ENCODE results near the gene C6orf120.
"Not testable (repeated sequence)": the region's sequence is repeated elsewhere in the genome, so short reads cannot be mapped to it uniquely, and the experiment has no call there.

C6orf120 gene

DNA sequence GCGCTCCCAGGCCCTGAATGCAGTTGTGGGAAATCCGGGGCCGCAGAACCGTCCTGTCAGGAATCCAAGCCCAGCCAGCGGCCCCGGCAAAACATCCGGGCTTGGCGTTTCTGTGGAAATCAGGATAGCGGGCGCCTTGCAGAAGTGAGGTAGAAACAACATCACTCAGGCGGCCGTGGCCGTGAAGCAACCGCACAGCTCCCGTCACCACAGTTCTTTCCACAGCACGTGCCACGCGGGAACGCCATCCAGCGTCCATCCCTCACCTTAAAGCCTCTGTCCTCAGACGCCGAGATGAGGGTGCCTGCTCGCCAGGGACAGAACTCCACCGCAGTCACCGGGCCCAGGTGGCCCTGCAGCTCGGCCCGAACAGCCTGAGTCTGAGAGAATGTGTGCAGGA is 34.2 kb upstream of the C6orf120 start:
- no peak for DNase-seq
- Mint-ChIP-seq H3K9me3 (no peaks in the 10 kb centered on the region), H3K36me3 (peaks cover 49 to 61% of the 10 kb centered on the region in 2 donors), H3K27me3 (no peaks in the 10 kb centered on the region), H3K4me1 (peaks cover 0 to 4% of the 10 kb centered on the region in 2 donors), H3K4me3 (no peak overlapping the region), H3K27ac (no peak overlapping the region)
- ATAC-seq (replicated peaks): no peak

DNA sequence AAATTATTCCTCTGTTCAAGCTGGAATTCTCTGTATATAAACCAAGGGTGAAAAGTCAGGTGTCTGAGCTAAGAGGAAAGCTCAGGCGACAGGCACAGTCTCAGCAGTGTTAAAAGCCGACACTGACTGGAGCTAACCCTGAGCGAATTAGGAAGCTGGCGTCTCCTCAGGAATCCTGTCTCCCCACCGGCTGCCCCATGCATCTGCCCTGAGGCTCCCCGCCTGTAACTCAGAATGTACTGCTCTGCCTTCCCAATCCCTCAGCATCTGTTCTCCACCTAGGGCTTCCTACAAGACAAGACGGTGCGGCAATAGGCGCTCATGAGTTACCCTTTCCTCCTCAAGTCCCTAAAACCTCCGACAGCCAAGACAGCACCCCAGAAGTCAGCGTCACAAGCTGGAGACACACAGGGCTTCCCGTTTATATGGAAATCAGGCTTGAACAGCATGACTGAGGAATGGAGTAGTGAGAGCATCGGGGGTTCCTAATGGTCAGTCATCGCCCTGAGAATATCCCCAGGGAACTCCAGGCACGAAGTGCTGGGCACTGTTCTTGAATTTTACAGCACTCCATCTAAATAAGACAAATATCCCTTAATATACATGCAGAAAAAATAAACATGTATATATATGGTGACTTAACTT is 33.6 kb upstream of the C6orf120 start:
- no peak for DNase-seq
- H3K36me3 Mint-ChIP-seq: peaks cover 47 to 60% of the 10 kb centered on the region in 2 donors
- no peaks in the 10 kb centered on the region for H3K9me3 Mint-ChIP-seq
- no peak overlapping the region for H3K27ac Mint-ChIP-seq
- H3K4me3 Mint-ChIP-seq: no peak overlapping the region
- no peaks in the 10 kb centered on the region for H3K27me3 Mint-ChIP-seq
- peaks cover 0 to 4% of the 10 kb centered on the region in 2 donors for H3K4me1 Mint-ChIP-seq
- ATAC-seq (replicated peaks): no peak

DNA sequence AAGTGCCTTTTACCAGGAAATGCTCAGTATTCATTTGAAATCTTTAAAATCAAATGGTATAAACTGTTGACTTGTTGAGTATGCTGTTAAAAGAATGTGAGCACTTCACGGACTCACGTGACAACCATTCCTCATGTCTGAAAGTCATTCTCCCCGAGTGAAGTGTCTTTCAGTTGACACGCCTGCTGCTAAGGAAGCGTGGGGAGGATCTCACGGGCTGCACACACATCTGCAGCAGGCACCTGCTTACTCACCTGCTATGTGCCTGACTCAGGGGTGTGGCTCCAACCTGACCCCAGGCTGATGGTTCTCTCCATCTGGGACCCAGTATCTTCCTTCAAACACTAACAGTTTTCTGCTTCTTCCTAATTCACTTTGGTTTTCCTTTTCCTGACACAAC is 32.8 kb upstream of the C6orf120 start:
- Mint-ChIP-seq H3K9me3 (no peaks in the 10 kb centered on the region), H3K4me1 (peaks cover 0 to 4% of the 10 kb centered on the region in 2 donors), H3K27me3 (no peaks in the 10 kb centered on the region), H3K4me3 (no peak overlapping the region), H3K27ac (no peak overlapping the region), H3K36me3 (peaks cover 44 to 60% of the 10 kb centered on the region in 2 donors)
- ATAC-seq (replicated peaks): no peak
- no peak for DNase-seq

DNA sequence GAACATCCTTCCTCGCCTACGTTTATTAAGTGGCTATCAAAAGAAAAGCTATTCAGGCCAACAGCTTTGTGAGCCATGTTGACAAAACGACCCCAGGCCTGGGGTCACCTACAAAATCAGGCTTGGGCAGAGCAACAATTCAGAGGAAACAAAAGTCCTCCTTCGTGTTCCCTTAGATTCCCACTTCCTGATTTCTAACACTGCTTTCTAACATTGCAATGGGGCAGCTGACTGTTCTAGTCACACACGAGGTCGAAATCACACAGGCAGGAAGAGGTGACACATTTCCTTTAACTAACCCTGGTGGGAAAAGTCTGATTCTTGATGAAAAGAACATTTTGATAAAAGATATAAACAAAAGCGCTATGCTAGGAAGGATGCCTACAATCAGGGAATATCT is 32.0 kb upstream of the C6orf120 start:
- Mint-ChIP-seq H3K9me3 (peaks cover 0 to 4% of the 10 kb centered on the region in 2 donors), H3K4me3 (no peak overlapping the region), H3K27ac (no peak overlapping the region), H3K27me3 (no peaks in the 10 kb centered on the region), H3K36me3 (peaks cover 49 to 64% of the 10 kb centered on the region in 2 donors), H3K4me1 (peaks cover 0 to 4% of the 10 kb centered on the region in 2 donors)
- ATAC-seq (replicated peaks): no peak
- DNase-seq: no peak

DNA sequence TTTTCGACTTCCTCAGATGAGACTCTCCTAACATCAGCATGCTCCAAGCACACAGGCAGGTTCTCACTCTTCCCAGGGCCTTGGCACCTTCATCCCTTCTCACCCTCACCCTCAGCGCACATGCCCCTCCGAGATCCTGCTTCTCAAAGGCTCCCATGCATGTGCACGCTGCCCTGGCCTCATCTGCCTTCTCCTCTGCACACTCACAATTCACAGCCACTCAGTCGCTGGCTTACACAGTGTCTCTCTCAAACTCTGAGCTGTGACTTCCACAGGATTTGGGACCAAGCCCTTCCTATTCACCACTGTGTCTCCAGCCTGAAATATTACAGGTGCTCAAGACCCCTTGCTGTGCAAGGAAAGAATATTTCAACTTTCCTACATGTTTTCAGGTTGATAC is 30.4 kb upstream of the C6orf120 start:
- H3K9me3 Mint-ChIP-seq: peaks cover 0 to 4% of the 10 kb centered on the region in 2 donors
- ATAC-seq (replicated peaks) (no peak), DNase-seq (no peak)
- H3K36me3 Mint-ChIP-seq: peaks cover 55 to 67% of the 10 kb centered on the region in 2 donors
- no peak overlapping the region for H3K4me3 Mint-ChIP-seq
- no peaks in the 10 kb centered on the region for H3K27me3 Mint-ChIP-seq
- peaks cover 0 to 4% of the 10 kb centered on the region in 2 donors for H3K4me1 Mint-ChIP-seq
- no peak overlapping the region for H3K27ac Mint-ChIP-seq

DNA sequence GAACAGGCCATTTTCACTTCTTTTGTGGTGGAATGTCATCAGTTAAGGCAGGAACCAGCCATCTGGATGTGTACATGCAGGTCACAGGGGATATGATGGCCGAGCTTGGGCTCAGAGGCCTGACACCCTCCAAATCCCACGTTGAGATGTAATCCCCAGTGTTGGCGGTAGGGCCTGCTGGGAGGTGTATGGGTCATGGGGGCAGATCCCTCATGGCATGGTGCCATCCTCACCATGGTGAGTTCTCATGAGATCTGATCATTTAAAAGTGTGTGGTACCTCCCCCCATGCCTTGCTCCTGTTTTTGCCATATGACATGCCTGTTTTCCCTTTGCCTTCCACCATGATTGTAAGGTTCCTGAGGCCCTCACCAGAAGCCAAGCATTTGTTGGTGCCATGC is 26.9 kb upstream of the C6orf120 start:
- no peak for DNase-seq
- no peak for ATAC-seq (replicated peaks)
- Mint-ChIP-seq H3K4me3 (no peak overlapping the region), H3K4me1 (peaks cover 0 to 3% of the 10 kb centered on the region in 2 donors), H3K27ac (no peak overlapping the region), H3K9me3 (peaks cover 2 to 4% of the 10 kb centered on the region in 2 donors), H3K36me3 (peaks cover 40 to 63% of the 10 kb centered on the region in 2 donors), H3K27me3 (no peaks in the 10 kb centered on the region)

DNA sequence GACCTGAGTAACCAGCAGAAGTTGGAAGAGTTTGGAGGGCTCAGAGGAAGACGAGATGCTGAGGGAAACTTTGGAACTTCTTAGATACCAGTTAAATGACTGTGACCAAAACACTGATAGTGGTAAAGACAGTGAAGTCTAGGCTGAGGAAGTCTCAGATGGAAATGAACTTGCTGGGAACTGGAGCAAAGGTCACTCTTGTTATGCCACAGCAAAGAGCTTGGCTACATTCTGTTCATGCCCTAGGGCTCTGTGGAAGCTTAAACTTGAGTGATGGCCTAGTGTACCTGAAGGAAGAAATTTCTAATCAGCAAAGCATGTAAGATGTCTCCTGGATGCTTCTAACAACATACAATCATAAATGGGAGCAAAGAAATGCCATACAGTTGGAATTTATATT is 24.8 kb upstream of the C6orf120 start:
- DNase-seq (no peak), ATAC-seq (replicated peaks) (no peak)
- H3K9me3 Mint-ChIP-seq: peaks cover 9 to 11% of the 10 kb centered on the region in 2 donors
- no peaks in the 10 kb centered on the region for H3K27me3 Mint-ChIP-seq
- peaks cover 52 to 72% of the 10 kb centered on the region in 2 donors for H3K36me3 Mint-ChIP-seq
- H3K4me1 Mint-ChIP-seq: no peaks in the 10 kb centered on the region
- H3K27ac Mint-ChIP-seq: no peak overlapping the region
- no peak overlapping the region for H3K4me3 Mint-ChIP-seq

DNA sequence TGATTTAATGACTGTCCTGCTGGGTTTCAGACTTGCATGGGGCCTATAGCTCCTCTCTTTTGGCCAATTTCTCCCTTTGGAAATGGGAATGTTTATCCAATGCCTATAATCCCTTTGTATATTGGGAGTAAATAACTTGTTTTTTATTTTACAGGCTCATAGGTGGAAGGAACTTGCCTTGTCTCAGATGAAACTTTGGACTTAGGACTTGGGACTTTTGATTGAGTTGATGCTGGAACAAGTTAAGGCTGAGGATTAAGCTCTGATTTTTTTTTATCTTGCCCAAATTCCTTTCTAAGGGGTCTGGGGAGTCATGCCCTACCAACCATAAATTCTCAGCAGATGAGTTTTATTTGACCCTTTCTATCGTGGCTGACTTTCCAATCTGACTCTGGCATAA is 23.6 kb upstream of the C6orf120 start:
- no peak overlapping the region for H3K4me3 Mint-ChIP-seq
- peaks cover 9 to 11% of the 10 kb centered on the region in 2 donors for H3K9me3 Mint-ChIP-seq
- H3K27ac Mint-ChIP-seq: no peak overlapping the region
- ATAC-seq (replicated peaks) (no peak), DNase-seq (no peak)
- H3K4me1 Mint-ChIP-seq: peaks cover under 1 to 8% of the 10 kb centered on the region in 2 donors
- peaks cover 53 to 74% of the 10 kb centered on the region in 2 donors for H3K36me3 Mint-ChIP-seq
- no peaks in the 10 kb centered on the region for H3K27me3 Mint-ChIP-seq

DNA sequence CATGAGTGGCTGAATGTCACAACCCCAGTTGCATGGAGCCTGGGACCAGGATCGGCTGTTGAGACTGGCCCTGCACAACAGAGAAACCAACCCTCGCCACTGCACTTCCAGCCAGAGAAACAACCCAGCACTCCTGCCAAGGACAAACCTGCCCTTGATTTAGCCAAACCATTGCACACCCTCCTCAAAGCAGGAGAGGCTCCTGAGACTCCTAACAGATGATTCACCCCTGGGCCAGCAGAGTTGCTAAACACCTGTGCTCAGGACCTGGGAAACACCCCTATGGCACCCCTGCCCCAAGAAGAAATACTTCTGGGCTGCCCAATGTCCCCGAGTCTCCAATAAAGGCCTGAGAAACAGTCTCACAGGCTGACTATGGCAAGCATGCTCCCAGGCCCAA is 17.9 kb upstream of the C6orf120 start:
- ATAC-seq (replicated peaks) (no peak), DNase-seq (no peak)
- Mint-ChIP-seq H3K36me3 (peaks cover 61 to 85% of the 10 kb centered on the region in 2 donors), H3K4me1 (peaks cover 10 to 16% of the 10 kb centered on the region in 2 donors), H3K27me3 (no peaks in the 10 kb centered on the region), H3K9me3 (peaks cover 23 to 30% of the 10 kb centered on the region in 2 donors), H3K27ac (no peak overlapping the region), H3K4me3 (no peak overlapping the region)

DNA sequence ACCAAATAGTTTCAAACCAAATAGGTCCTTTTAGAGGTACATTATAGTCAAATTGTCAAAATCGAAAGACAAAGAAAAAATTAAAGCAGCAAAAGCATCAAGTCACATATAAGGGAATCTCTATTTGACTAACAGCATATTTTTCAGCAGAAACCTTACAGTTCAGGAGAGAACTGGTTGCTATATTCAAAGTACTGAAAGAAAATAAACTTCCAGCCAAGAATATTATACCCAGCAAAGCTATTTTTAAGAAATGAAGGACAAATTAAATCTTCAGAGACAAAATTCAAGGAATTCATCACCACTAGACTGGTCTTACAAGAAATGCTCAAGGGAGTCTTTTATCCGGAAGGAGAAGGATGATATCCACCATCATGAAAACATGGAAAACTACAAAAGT is 16.1 kb upstream of the C6orf120 start:
- H3K4me1 Mint-ChIP-seq: peaks cover 15 to 22% of the 10 kb centered on the region in 2 donors
- H3K36me3 Mint-ChIP-seq: peaks cover 59 to 84% of the 10 kb centered on the region in 2 donors
- H3K4me3 Mint-ChIP-seq: no peak overlapping the region
- ATAC-seq (replicated peaks) (no peak), DNase-seq (no peak)
- H3K27me3 Mint-ChIP-seq: no peaks in the 10 kb centered on the region
- no peak overlapping the region for H3K27ac Mint-ChIP-seq
- H3K9me3 Mint-ChIP-seq: peaks cover 21 to 23% of the 10 kb centered on the region in 2 donors

DNA sequence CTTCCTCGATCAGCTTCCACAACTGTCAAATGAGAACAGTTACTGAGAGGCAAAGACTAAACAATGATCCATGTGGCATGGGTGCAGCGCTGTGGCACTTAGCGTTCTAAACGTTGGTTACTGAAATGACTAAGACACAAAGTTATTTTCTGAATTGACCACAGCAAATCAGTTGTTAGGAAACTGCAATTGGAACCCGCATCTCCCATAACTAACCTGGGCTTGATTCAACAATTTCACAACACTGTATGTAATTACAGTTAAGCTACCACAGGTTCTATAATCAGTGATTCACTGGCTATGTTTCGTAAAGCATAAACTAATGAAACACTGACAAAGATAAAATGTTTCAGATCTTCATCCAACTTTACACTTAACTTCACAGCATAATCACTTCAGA is 12.6 kb upstream of the C6orf120 start:
- ATAC-seq (replicated peaks) (no peak), DNase-seq (no peak)
- H3K4me3 Mint-ChIP-seq: no peak overlapping the region
- H3K27ac Mint-ChIP-seq: no peak overlapping the region
- no peaks in the 10 kb centered on the region for H3K27me3 Mint-ChIP-seq
- peaks cover 25 to 26% of the 10 kb centered on the region in 2 donors for H3K9me3 Mint-ChIP-seq
- H3K4me1 Mint-ChIP-seq: peaks cover 8 to 19% of the 10 kb centered on the region in 2 donors
- peaks cover 53 to 74% of the 10 kb centered on the region in 2 donors for H3K36me3 Mint-ChIP-seq

DNA sequence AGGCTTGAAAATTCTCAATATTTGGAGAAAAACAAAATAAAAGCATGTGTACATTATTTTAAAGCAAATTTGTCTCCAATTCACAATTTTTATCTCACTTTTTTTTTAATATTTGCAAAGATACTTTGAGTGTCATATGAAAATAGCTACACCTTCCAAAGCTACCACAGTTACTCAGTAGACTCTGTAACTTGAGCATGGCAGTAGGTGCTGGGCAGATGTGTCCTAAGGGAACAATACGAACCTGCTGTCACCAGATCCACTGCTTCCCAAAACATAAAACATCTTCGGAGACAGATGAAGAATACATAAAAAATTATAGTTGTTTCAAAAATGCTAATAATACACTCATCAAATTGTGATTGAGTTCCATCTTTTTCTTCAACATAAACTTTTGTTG is 10.7 kb upstream of the C6orf120 start:
- H3K27me3 Mint-ChIP-seq: no peaks in the 10 kb centered on the region
- ATAC-seq (replicated peaks) (no peak), DNase-seq (no peak)
- peaks cover 47 to 71% of the 10 kb centered on the region in 2 donors for H3K36me3 Mint-ChIP-seq
- peaks cover 5 to 19% of the 10 kb centered on the region in 2 donors for H3K4me1 Mint-ChIP-seq
- no peak overlapping the region for H3K27ac Mint-ChIP-seq
- peaks cover 16 to 17% of the 10 kb centered on the region in 2 donors for H3K9me3 Mint-ChIP-seq
- no peak overlapping the region for H3K4me3 Mint-ChIP-seq

DNA sequence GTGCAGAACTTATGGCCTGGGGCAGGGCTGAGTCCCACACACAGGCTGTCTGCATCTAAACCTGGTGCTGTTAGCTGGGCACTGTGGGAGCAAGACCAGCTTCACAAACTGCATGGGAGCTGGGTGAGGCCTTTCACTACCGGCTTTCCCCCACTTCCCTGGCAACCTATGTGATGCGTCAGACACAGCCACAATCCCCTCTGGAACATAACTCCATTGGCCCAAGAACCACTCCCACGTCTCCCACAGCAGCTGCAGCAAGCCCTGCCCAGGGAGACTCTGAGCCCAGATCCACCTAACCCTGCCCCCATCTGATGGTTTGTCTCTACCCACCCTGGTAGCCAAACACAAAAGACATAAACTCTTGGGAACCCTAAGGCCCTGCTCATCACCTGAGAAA is 9.4 kb upstream of the C6orf120 start:
- peaks cover 11 to 13% of the 10 kb centered on the region in 2 donors for H3K9me3 Mint-ChIP-seq
- no peak overlapping the region for H3K4me3 Mint-ChIP-seq
- H3K4me1 Mint-ChIP-seq: peaks cover 5 to 19% of the 10 kb centered on the region in 2 donors
- H3K36me3 Mint-ChIP-seq: peaks cover 47 to 70% of the 10 kb centered on the region in 2 donors
- DNase-seq (no peak), ATAC-seq (replicated peaks) (no peak)
- H3K27ac Mint-ChIP-seq: no peak overlapping the region
- H3K27me3 Mint-ChIP-seq: no peaks in the 10 kb centered on the region

DNA sequence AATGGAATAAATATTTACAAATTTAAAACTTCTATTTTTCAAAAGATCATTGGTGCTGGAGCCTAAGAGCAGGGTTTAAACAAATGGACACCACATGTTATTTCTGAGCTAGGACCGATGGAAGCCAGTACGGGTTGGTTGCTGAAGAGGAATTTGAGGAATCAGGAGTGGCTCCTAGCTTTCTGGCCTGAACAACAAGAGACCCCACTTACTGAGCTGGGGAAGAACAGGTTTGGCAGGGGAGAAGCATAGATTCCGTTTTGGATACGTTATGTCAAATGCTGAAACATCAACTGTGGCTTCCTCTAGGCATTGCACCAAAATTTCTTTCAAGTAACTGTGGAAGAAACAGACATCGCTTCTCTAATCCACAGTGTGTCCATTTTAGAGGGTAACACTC is 6.8 kb upstream of the C6orf120 start:
- ATAC-seq (replicated peaks): no peak
- no peak for DNase-seq
- H3K27ac Mint-ChIP-seq: no peak overlapping the region
- peaks cover 11 to 13% of the 10 kb centered on the region in 2 donors for H3K9me3 Mint-ChIP-seq
- no peaks in the 10 kb centered on the region for H3K27me3 Mint-ChIP-seq
- peaks cover 12 to 29% of the 10 kb centered on the region in 2 donors for H3K4me1 Mint-ChIP-seq
- H3K4me3 Mint-ChIP-seq: no peak overlapping the region
- H3K36me3 Mint-ChIP-seq: peaks cover 46 to 66% of the 10 kb centered on the region in 2 donors

DNA sequence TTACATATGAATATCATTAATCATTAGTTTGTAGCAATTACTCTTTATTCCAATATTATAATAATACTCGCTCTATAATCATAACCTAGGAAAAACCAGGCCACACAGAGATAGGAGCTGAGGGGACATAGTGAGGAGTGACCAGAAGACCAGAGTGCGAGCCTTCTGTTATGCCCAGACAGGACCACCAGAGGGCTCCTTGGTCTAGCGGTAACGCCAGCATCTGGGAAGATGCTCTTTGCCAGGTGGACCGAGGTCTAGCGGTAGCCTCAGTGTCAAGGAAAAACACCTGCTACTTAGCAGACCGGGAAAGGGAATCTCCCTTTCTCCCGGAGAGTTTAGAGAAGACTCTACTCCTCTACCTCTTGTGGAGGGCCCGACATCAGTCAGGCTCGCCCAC is 4.8 kb upstream of the C6orf120 start:
- Mint-ChIP-seq H3K4me1 (peaks cover 11 to 28% of the 10 kb centered on the region in 2 donors), H3K9me3 (peaks cover 11% of the 10 kb centered on the region in 2 donors), H3K36me3 (peaks cover 43 to 55% of the 10 kb centered on the region in 2 donors)
- H3K4me3 Mint-ChIP-seq; ATAC-seq (replicated peaks); DNase-seq; H3K27ac Mint-ChIP-seq; H3K27me3 Mint-ChIP-seq: not testable (repeated sequence)
